WTC11 (cell line): ENCODE measurements around the gene ALK. TPM values are rescaled to one million over a fixed set of nuclear protein-coding genes. Genes with fewer than 3 reads are reported as not detected.

Experiments
- ATAC-seq: fragments of 200-7000 bp; cut with Tn5 transposase; 2 replicates; pipeline ENCODE4 v1.10.0; 2021; ENCODE audit warnings: mild to moderate bottlenecking, moderate library complexity
- CTCF ChIA-PET: fragments of 300-600 bp; sonication (Branson Sonifier 250); formaldehyde crosslinking; loops from one replicate; lab custom pipeline; 2021; ENCODE audit warnings: antibody characterized with exemption; lab: Charles Lee
- POLR2A ChIA-PET: fragments of 350-600 bp; sonication (Branson Sonifier 250); formaldehyde crosslinking; loops from one replicate; lab custom pipeline; 2021; ENCODE audit warnings: antibody characterized with exemption; lab: Charles Lee
- DNase-seq: peaks from one replicate; pipeline ENCODE4 v3.0.0; 2021; ENCODE audit warnings: low spot score
- H3K27ac Mint-ChIP-seq: 2 replicates; pipeline ENCODE4 v1.8.0; 2021; ENCODE audit warnings: mixed read lengths
- H3K27me3 Mint-ChIP-seq: 2 replicates; pipeline ENCODE4 v1.8.0; 2021; ENCODE audit warnings: low read depth, mild to moderate bottlenecking, moderate library complexity, mixed read lengths
- H3K36me3 Mint-ChIP-seq: 2 replicates; pipeline ENCODE4 v1.8.0; 2021; ENCODE audit warnings: mixed read lengths
- H3K4me1 Mint-ChIP-seq: 2 replicates; pipeline ENCODE4 v1.8.0; 2022; ENCODE audit warnings: mixed read lengths
- H3K4me3 Mint-ChIP-seq: 2 replicates; pipeline ENCODE4 v1.8.0; 2021; ENCODE audit warnings: mild to moderate bottlenecking, moderate library complexity, mixed read lengths
- H3K9me3 Mint-ChIP-seq: 2 replicates; pipeline ENCODE4 v1.8.0; 2021; ENCODE audit warnings: mixed read lengths
- ATF2 ChIP-seq: sonication (generic); formaldehyde crosslinking; IDR thresholded peaks from 2 replicates; pipeline ENCODE4 v1.8.1; 2022; ENCODE audit warnings: low read depth, missing genetic modification reagents, borderline replicate concordance
- CBFB ChIP-seq: sonication (generic); formaldehyde crosslinking; IDR thresholded peaks from 2 replicates; pipeline ENCODE4 v1.8.1; 2022; ENCODE audit warnings: mild to moderate bottlenecking, low read depth, missing genetic modification reagents
- CREM ChIP-seq: sonication (generic); formaldehyde crosslinking; IDR thresholded peaks from 2 replicates; pipeline ENCODE4 v1.8.1; 2022; ENCODE audit warnings: mild to moderate bottlenecking, missing genetic modification reagents, moderate library complexity
- E2F5 ChIP-seq: sonication (generic); formaldehyde crosslinking; IDR thresholded peaks from 2 replicates; pipeline ENCODE4 v1.8.1; 2022; ENCODE audit warnings: mild to moderate bottlenecking, moderate library complexity, missing genetic modification reagents
- ERG ChIP-seq: fragments of 250-450 bp; sonication (Bioruptor Pico); IDR thresholded peaks from 2 replicates; pipeline ENCODE4 v1.8.0; 2021; ENCODE audit warnings: mild to moderate bottlenecking
- ETV6 ChIP-seq: sonication (generic); formaldehyde crosslinking; IDR thresholded peaks from 2 replicates; pipeline ENCODE4 v1.8.1; 2022; ENCODE audit warnings: mild to moderate bottlenecking, missing genetic modification reagents
- FOXK1 ChIP-seq: sonication (generic); formaldehyde crosslinking; IDR thresholded peaks from 2 replicates; pipeline ENCODE4 v1.8.0; 2022; ENCODE audit warnings: mild to moderate bottlenecking, moderate library complexity, missing genetic modification reagents
- JUN ChIP-seq: sonication (generic); formaldehyde crosslinking; IDR thresholded peaks from 2 replicates; pipeline ENCODE4 v1.8.0; 2023; ENCODE audit warnings: mild to moderate bottlenecking, missing genetic modification reagents
- KAT7 ChIP-seq: sonication (generic); formaldehyde crosslinking; IDR thresholded peaks from 2 replicates; pipeline ENCODE4 v1.8.1; 2023; ENCODE audit warnings: missing genetic modification reagents, mild to moderate bottlenecking, borderline replicate concordance
- MXD4 ChIP-seq: fragments of 250-450 bp; sonication (Bioruptor Pico); IDR thresholded peaks from 2 replicates; pipeline ENCODE4 v1.8.0; 2021; ENCODE audit warnings: mild to moderate bottlenecking, moderate library complexity, borderline replicate concordance
- OVOL2 ChIP-seq: fragments of 250-450 bp; sonication (Bioruptor Pico); IDR thresholded peaks from 2 replicates; pipeline ENCODE4 v1.9.0; 2021; ENCODE audit warnings: mild to moderate bottlenecking, borderline replicate concordance
- TCF7 ChIP-seq: sonication (generic); formaldehyde crosslinking; IDR thresholded peaks from 2 replicates; pipeline ENCODE4 v1.8.0; 2022; ENCODE audit warnings: mild to moderate bottlenecking, low read depth, missing genetic modification reagents, moderate library complexity
- TEAD1 ChIP-seq: sonication (generic); formaldehyde crosslinking; IDR thresholded peaks from 2 replicates; pipeline ENCODE4 v1.8.0; 2022; ENCODE audit warnings: mild to moderate bottlenecking, missing genetic modification reagents
- TP53 ChIP-seq: sonication (generic); formaldehyde crosslinking; IDR thresholded peaks from 2 replicates; pipeline ENCODE4 v1.8.1; 2023; ENCODE audit warnings: mild to moderate bottlenecking, missing genetic modification reagents
- USF1 ChIP-seq: sonication (generic); formaldehyde crosslinking; IDR thresholded peaks from 2 replicates; pipeline ENCODE4 v1.8.0; 2022; ENCODE audit warnings: mild to moderate bottlenecking, missing genetic modification reagents
- ZNF121 ChIP-seq: sonication (generic); formaldehyde crosslinking; IDR thresholded peaks from 2 replicates; pipeline ENCODE4 v1.8.0; 2023; ENCODE audit warnings: missing genetic modification reagents
- ZNF425 ChIP-seq: fragments of 250-450 bp; sonication (Bioruptor Pico); conservative IDR thresholded peaks from 2 replicates; pipeline ENCODE4 v1.9.0; 2021; ENCODE audit warnings: mild to moderate bottlenecking
- total RNA-seq: library from RNA; stranded (reverse); gene quantifications from 3 replicates; pipeline ENCODE4 v1.2.3, GENCODE V29; 2021

Gene ALK
- total RNA-seq, 1 experiment from 2014 or later = not detected

- no peak for DNase-seq
- ChIA-PET POLR2A (no interaction called here), CTCF (no interaction called here)
- Mint-ChIP-seq H3K27me3 (no peaks in the 10 kb centered on the region), H3K27ac (no peak overlapping the region), H3K4me3 (no peak overlapping the region), H3K9me3 (peaks cover 4% of the 10 kb centered on the region), H3K4me1 (no peaks in the 10 kb centered on the region), H3K36me3 (no peaks in the 10 kb centered on the region)
- TF ChIP-seq E2F5 (CRISPR knock-in tag) (no peak), ERG (CRISPR knock-in tag) (no peak), CBFB (CRISPR knock-in tag) (no peak), OVOL2 (CRISPR knock-in tag) (no peak), CREM (CRISPR knock-in tag) (no peak), JUN (CRISPR knock-in tag) (no peak), ATF2 (CRISPR knock-in tag) (no peak), USF1 (CRISPR knock-in tag) (no peak), TP53 (CRISPR knock-in tag) (no peak), TCF7 (CRISPR knock-in tag) (no peak), TEAD1 (CRISPR knock-in tag) (no peak), ZNF425 (CRISPR knock-in tag) (no peak), FOXK1 (CRISPR knock-in tag) (no peak), KAT7 (no peak), ETV6 (no peak)
- ATAC-seq = no peak
These were observed 263.7 kb downstream of the ALK start for GRCh38 chr2:29657674-29658073.

GRCh38 chr2:29655391-29656086 lies 265.8 kb downstream of the ALK start:
- Mint-ChIP-seq H3K36me3 (no peaks in the 10 kb centered on the region), H3K4me3 (no peak overlapping the region), H3K27ac (no peak overlapping the region), H3K9me3 (peaks cover 4% of the 10 kb centered on the region), H3K27me3 (no peaks in the 10 kb centered on the region), H3K4me1 (peaks cover 3% of the 10 kb centered on the region)
- ChIA-PET CTCF (no interaction called here), POLR2A (no interaction called here)
- DNase-seq = no peak
- no peak for ATAC-seq
- TF ChIP-seq MXD4 (CRISPR knock-in tag) (no peak), TCF7 (CRISPR knock-in tag) (no peak), ZNF121 (no peak), E2F5 (CRISPR knock-in tag) (no peak), TEAD1 (CRISPR knock-in tag) (no peak)
